Progenitor cell of endocrine pancreas (in vitro differentiated cells): ENCODE data around the gene ZNF836. TPM values are rescaled to one million over a fixed set of nuclear protein-coding genes. Genes with fewer than 3 reads are reported as not detected.

Source experiments
- DNase-seq: peaks from one replicate; pipeline ENCODE4 v3.0.0; 2021; ENCODE audit warnings: low spot score; ENCODE audit not compliant: unreplicated experiment
- H3K27ac Mint-ChIP-seq: 2 replicates; pipeline ENCODE4 v1.8.0; 2021; ENCODE audit warnings: mild to moderate bottlenecking, moderate library complexity, mixed read lengths
- H3K27me3 Mint-ChIP-seq: 2 replicates; pipeline ENCODE4 v1.8.0; 2021; ENCODE audit warnings: mixed read lengths
- H3K36me3 Mint-ChIP-seq: 2 replicates; pipeline ENCODE4 v1.8.0; 2022; ENCODE audit warnings: mixed read lengths; ENCODE audit not compliant: insufficient read depth
- H3K4me1 Mint-ChIP-seq: 2 replicates; pipeline ENCODE4 v1.8.0; 2021; ENCODE audit warnings: low read depth, mixed read lengths
- H3K4me3 Mint-ChIP-seq: 2 replicates; pipeline ENCODE4 v1.8.0; 2021; ENCODE audit warnings: low read depth, mild to moderate bottlenecking, moderate library complexity, mixed read lengths
- H3K9me3 Mint-ChIP-seq: 2 replicates; pipeline ENCODE4 v1.8.0; 2021; ENCODE audit warnings: low read depth, mixed read lengths
- CTCF ChIP-seq: fragments of 200-600 bp; sonication (generic); IDR thresholded peaks from one replicate; pipeline ENCODE4 v1.5.0; 2021; ENCODE audit warnings: antibody characterized with exemption, mild to moderate bottlenecking; ENCODE audit not compliant: unreplicated experiment
- total RNA-seq: library from RNA; stranded (reverse); gene quantifications from 2 replicates; pipeline ENCODE4 v1.2.1, GENCODE V29; 2021

ZNF836 gene
- total RNA-seq, 1 donor from 2014 or later, result 32.6 TPM

- no peak overlapping the region for H3K4me3 Mint-ChIP-seq
- DNase-seq, result no peak
- H3K9me3 Mint-ChIP-seq, result no peaks in the 10 kb centered on the region
- H3K36me3 Mint-ChIP-seq, result peaks cover 4% of the 10 kb centered on the region
- H3K27me3 Mint-ChIP-seq, result no peaks in the 10 kb centered on the region
- H3K27ac Mint-ChIP-seq, result no peak overlapping the region
- no peak for TF ChIP-seq CTCF
- peaks cover 18% of the 10 kb centered on the region for H3K4me1 Mint-ChIP-seq
Observed at GRCh38 chr19:52187407-52187806, 16.0 kb upstream of the ZNF836 start.

GRCh38 chr19:52176574-52176973, 5.2 kb upstream of the ZNF836 start:
- Mint-ChIP-seq H3K27ac (peak overlapping the region; percentile 69), H3K4me1 (peaks cover 15% of the 10 kb centered on the region), H3K9me3 (peaks cover 3% of the 10 kb centered on the region), H3K36me3 (no peaks in the 10 kb centered on the region), H3K4me3 (no peak overlapping the region), H3K27me3 (no peaks in the 10 kb centered on the region)
- no peak for DNase-seq
- no peak for TF ChIP-seq CTCF

GRCh38 chr19:52172347-52172746, 926 bp upstream of the ZNF836 start:
- Mint-ChIP-seq H3K36me3 (peaks cover 17% of the 10 kb centered on the region), H3K27ac (peak overlapping the region; percentile 97), H3K9me3 (peaks cover 3% of the 10 kb centered on the region)

GRCh38 chr19:52170863-52171320, 529 bp downstream of the ZNF836 start:
- Mint-ChIP-seq H3K9me3 (peaks cover 3% of the 10 kb centered on the region), H3K4me3 (peak overlapping the region; percentile 93), H3K4me1 (peaks cover 19% of the 10 kb centered on the region), H3K27me3 (no peaks in the 10 kb centered on the region), H3K36me3 (peaks cover 18% of the 10 kb centered on the region), H3K27ac (peak overlapping the region; percentile 97)
- peak; percentile 15 for DNase-seq
- no peak for TF ChIP-seq CTCF

More at GRCh38 chr19:52172347-52172746, 926 bp upstream of the ZNF836 start:
- no peaks in the 10 kb centered on the region for H3K27me3 Mint-ChIP-seq
- H3K4me1 Mint-ChIP-seq, result peaks cover 28% of the 10 kb centered on the region
- no peak for TF ChIP-seq CTCF
- peak overlapping the region; percentile 93 for H3K4me3 Mint-ChIP-seq
- DNase-seq, result no peak

GRCh38 chr19:52170304-52170703, 1.1 kb downstream of the ZNF836 start:
- peaks cover 21% of the 10 kb centered on the region for H3K36me3 Mint-ChIP-seq
- H3K4me3 Mint-ChIP-seq, result peak overlapping the region; percentile 93
- DNase-seq, result no peak
- H3K27me3 Mint-ChIP-seq, result no peaks in the 10 kb centered on the region
- peak overlapping the region; percentile 97 for H3K27ac Mint-ChIP-seq
- H3K9me3 Mint-ChIP-seq, result peaks cover 3% of the 10 kb centered on the region
- no peak for TF ChIP-seq CTCF
- H3K4me1 Mint-ChIP-seq, result peaks cover 16% of the 10 kb centered on the region
